Measurements from ENCODE around the gene SCNN1B.

The SCNN1B gene

GRCh38 chr16:23423496-23424049 lies 121.5 kb downstream of the SCNN1B start:
- Histone ChIP-seq H3K9ac (ENCODE audit: low read length) (no peak overlapping the region), H3K4me1 (ENCODE audit: insufficient read depth, low read length) (peaks cover 18% of the 10 kb centered on the region), H3K4me3 (ENCODE audit: low read depth in 1 of 2, low read length in 2 of 2) (no peak overlapping the region), H3K9me3 (ENCODE audit: low read length) (no peaks in the 10 kb centered on the region), H3K27ac (ENCODE audit: low read depth, low read length) (peak overlapping the region; percentile 88), H3K27me3 (ENCODE audit: control insufficient read depth in 1 of 2, insufficient read depth in 2 of 2, low read length in 2 of 2) (no peaks in the 10 kb centered on the region), H3K36me3 (ENCODE audit: insufficient read depth, low read length) (peaks cover 2% of the 10 kb centered on the region)

GRCh38 chr16:23424292-23424958 lies 122.3 kb downstream of the SCNN1B start:
- Histone ChIP-seq H3K27me3 (ENCODE audit: control insufficient read depth in 1 of 2, insufficient read depth in 2 of 2, low read length in 2 of 2) (no peaks in the 10 kb centered on the region), H3K36me3 (ENCODE audit: insufficient read depth, low read length) (no peaks in the 10 kb centered on the region), H3K4me1 (ENCODE audit: insufficient read depth, low read length) (peaks cover 18% of the 10 kb centered on the region), H3K27ac (ENCODE audit: low read depth, low read length) (peak overlapping the region; percentile 88), H3K9me3 (ENCODE audit: low read length) (no peaks in the 10 kb centered on the region), H3K9ac (ENCODE audit: low read length) (no peak overlapping the region), H3K4me3 (ENCODE audit: low read depth in 1 of 2, low read length in 2 of 2) (no peak overlapping the region)

- no peaks in the 10 kb centered on the region for H3K27me3 ChIP-seq (ENCODE audit: control insufficient read depth in 1 of 2, insufficient read depth in 2 of 2, low read length in 2 of 2)
- H3K4me3 ChIP-seq (ENCODE audit: low read depth in 1 of 2, low read length in 2 of 2), result no peak overlapping the region
- H3K4me1 ChIP-seq (ENCODE audit: insufficient read depth, low read length), result peaks cover 8% of the 10 kb centered on the region
- no peak overlapping the region for H3K9ac ChIP-seq (ENCODE audit: low read length)
- H3K9me3 ChIP-seq (ENCODE audit: low read length), result no peaks in the 10 kb centered on the region
- no peak overlapping the region for H3K27ac ChIP-seq (ENCODE audit: low read depth, low read length)
- H3K36me3 ChIP-seq (ENCODE audit: insufficient read depth, low read length), result peaks cover 14% of the 10 kb centered on the region
Measured at GRCh38 chr16:23428351-23428750, 126.2 kb downstream of the SCNN1B start.

Data from muscle layer of colon (tissue), 2 donors.